Measurements from ENCODE around the gene COA3. TPM values are rescaled to one million over a fixed set of nuclear protein-coding genes. Genes with fewer than 3 reads are reported as not detected.
"Not testable (repeated sequence)": the region's sequence is repeated elsewhere in the genome, so short reads cannot be mapped to it uniquely, and the experiment has no call there.

The COA3 gene
- total RNA-seq, 2 donors from 2014 or later = 70.4 to 167 TPM

- Histone ChIP-seq H3K36me3 (peaks cover 0 to 3% of the 10 kb centered on the region in 2 donors), H3K4me1 (replicated peaks) (peaks cover 3% of the 10 kb centered on the region), H3K4me3 (no peak overlapping the region), H3K27ac (no peak overlapping the region), H3K27me3 (replicated peaks; ENCODE audit: insufficient read depth) (no peaks in the 10 kb centered on the region), H3K9me3 (no peaks in the 10 kb centered on the region)
- intact Hi-C loops (cut with DNase I) = no loop called here
- DNase-seq (ENCODE audit: low spot score) = no peak
- 64% methylated on average over 3 of the region's 3 CpGs for WGBS
- no peak for TF ChIP-seq POLR2AphosphoS5 (IDR thresholded peaks at IDR 0.05)
- TF ChIP-seq POLR2A (IDR thresholded peaks at IDR 0.05) = no peak
- no peak for TF ChIP-seq CTCF (IDR thresholded peaks at IDR 0.05)
These were observed 22.9 kb downstream of the COA3 start for GRCh38 chr17:42775534-42776098.

GRCh38 chr17:42774066-42774745 is 24.3 kb downstream of the COA3 start:
- H3K4me3 ChIP-seq = peak overlapping the region; percentile 76 to 77
- peaks cover 0 to 3% of the 10 kb centered on the region in 2 donors for H3K36me3 ChIP-seq
- no peaks in the 10 kb centered on the region for H3K9me3 ChIP-seq
- H3K4me1 ChIP-seq (replicated peaks) = peaks cover 3% of the 10 kb centered on the region
- TF ChIP-seq POLR2A (IDR thresholded peaks at IDR 0.05) = no peak
- no peak for TF ChIP-seq CTCF (IDR thresholded peaks at IDR 0.05)
- WGBS = 78% methylated on average over 3 of the region's 3 CpGs
- H3K27ac ChIP-seq = peak overlapping the region in 1 of 2 donors; percentile 84
- intact Hi-C loops (cut with DNase I) = no loop called here
- no peak for DNase-seq (ENCODE audit: low spot score)
- H3K27me3 ChIP-seq (replicated peaks; ENCODE audit: insufficient read depth) = no peaks in the 10 kb centered on the region

- Histone ChIP-seq H3K9me3 (no peaks in the 10 kb centered on the region), H3K4me3 (peak within 1 kb of the TSS; percentile 76 to 77), H3K27ac (peak within 1 kb of the TSS; percentile 80 to 84), H3K4me1 (replicated peaks) (peaks cover 3% of the 10 kb centered on the region), H3K36me3 (peaks cover 0 to 3% of the 10 kb centered on the region in 2 donors), H3K27me3 (replicated peaks; ENCODE audit: insufficient read depth) (no peaks in the 10 kb centered on the region)
- intact Hi-C loops (cut with DNase I) = no loop called here
- DNase-seq (ENCODE audit: low spot score) = peak; percentile 77
- 1% methylated on average over 39 of the region's 39 CpGs for WGBS
- no peak for TF ChIP-seq POLR2A (IDR thresholded peaks at IDR 0.05)
- peak in 3 of 4 experiments; percentile 14 to 43 (median 35) for TF ChIP-seq CTCF (IDR thresholded peaks at IDR 0.05)
- TF ChIP-seq POLR2AphosphoS5 (IDR thresholded peaks at IDR 0.05) = peak; percentile 93
These were observed 25.0 kb downstream of the COA3 start, which contains the start of gene VPS25 for GRCh38 chr17:42773290-42774035. Gene VPS25 (plus strand): TSS chr17:42773449. CDS start chr17:42773476, 27 bp downstream.

- Histone ChIP-seq H3K27me3 (replicated peaks; ENCODE audit: insufficient read depth) (no peaks in the 10 kb centered on the region), H3K36me3 (peaks cover 0 to 3% of the 10 kb centered on the region in 2 donors), H3K4me3 (peak overlapping the region; percentile 76 to 77), H3K27ac (peak overlapping the region; percentile 80 to 84), H3K9me3 (no peaks in the 10 kb centered on the region), H3K4me1 (replicated peaks) (peaks cover 3% of the 10 kb centered on the region)
- 11% methylated on average over 3 of the region's 3 CpGs for WGBS
- no peak for DNase-seq (ENCODE audit: low spot score)
- TF ChIP-seq CTCF (IDR thresholded peaks at IDR 0.05) (no peak), POLR2AphosphoS5 (IDR thresholded peaks at IDR 0.05) (no peak), POLR2A (IDR thresholded peaks at IDR 0.05) (no peak)
- intact Hi-C loops (cut with DNase I) = no loop called here
These were observed 25.6 kb downstream of the COA3 start for GRCh38 chr17:42772945-42773289.

GRCh38 chr17:42769964-42770363 is 28.5 kb downstream of the COA3 start:
- H3K4me3 ChIP-seq; H3K4me1 ChIP-seq (replicated peaks); H3K9me3 ChIP-seq; H3K36me3 ChIP-seq; H3K27ac ChIP-seq; DNase-seq (ENCODE audit: low spot score); H3K27me3 ChIP-seq (replicated peaks; ENCODE audit: insufficient read depth): not testable (repeated sequence)
- 87% methylated on average over 10 of the region's 10 CpGs for WGBS
- intact Hi-C loops (cut with DNase I) = loop anchor here (10.0 kb wide), 1 partner anchor 185 kb away; no protein-coding TSS in a partner anchor

- intact Hi-C loops (cut with DNase I) = loop anchor here (10.0 kb wide), 1 partner anchor 183 kb away; no protein-coding TSS in a partner anchor
- H3K4me3 ChIP-seq; H3K27me3 ChIP-seq (replicated peaks; ENCODE audit: insufficient read depth); H3K9me3 ChIP-seq; DNase-seq (ENCODE audit: low spot score); H3K27ac ChIP-seq; H3K36me3 ChIP-seq; H3K4me1 ChIP-seq (replicated peaks): not testable (repeated sequence)
- WGBS = 66% methylated on average over 9 of the region's 9 CpGs
These were observed 30.5 kb downstream of the COA3 start for GRCh38 chr17:42768006-42768405.
